Rectal smooth muscle tissue (tissue), 1 donor: ENCODE measurements around the gene USP1.

Source experiments
- H3K27ac ChIP-seq: one replicate; pipeline ENCODE4 v1.7.0; 2013; ENCODE audit warnings: low read depth, low read length, inconsistent platforms
- H3K27me3 ChIP-seq: one replicate; pipeline ENCODE4 v1.7.0; 2013; ENCODE audit warnings: low read length; ENCODE audit not compliant: control insufficient read depth, insufficient read depth
- H3K36me3 ChIP-seq: one replicate; pipeline ENCODE4 v1.7.0; 2013; ENCODE audit warnings: low read length; ENCODE audit not compliant: control insufficient read depth, insufficient read depth
- H3K4me1 ChIP-seq: one replicate; pipeline ENCODE4 v1.7.0; 2013; ENCODE audit warnings: low read length; ENCODE audit not compliant: control insufficient read depth, insufficient read depth
- H3K4me3 ChIP-seq: one replicate; pipeline ENCODE4 v1.7.0; 2013; ENCODE audit warnings: low read length
- H3K9ac ChIP-seq: one replicate; pipeline ENCODE4 v1.7.0; 2013; ENCODE audit warnings: low read length

USP1 gene

GRCh38 chr1:62457955-62458354, 21.1 kb downstream of the USP1 start:
- no peak overlapping the region for H3K4me3 ChIP-seq
- no peaks in the 10 kb centered on the region for H3K4me1 ChIP-seq
- H3K27me3 ChIP-seq = no peaks in the 10 kb centered on the region
- no peak overlapping the region for H3K9ac ChIP-seq
- peaks cover 4% of the 10 kb centered on the region for H3K36me3 ChIP-seq
- H3K27ac ChIP-seq = no peak overlapping the region

- Histone ChIP-seq H3K4me1 (no peaks in the 10 kb centered on the region), H3K4me3 (no peak overlapping the region), H3K9ac (no peak overlapping the region), H3K27me3 (no peaks in the 10 kb centered on the region), H3K36me3 (no peaks in the 10 kb centered on the region), H3K27ac (no peak overlapping the region)
Measured at GRCh38 chr1:62462370-62462769, 25.5 kb downstream of the USP1 start.

GRCh38 chr1:62467092-62467491, 30.2 kb downstream of the USP1 start:
- H3K4me3 ChIP-seq = no peak overlapping the region
- no peak overlapping the region for H3K27ac ChIP-seq
- H3K4me1 ChIP-seq = no peaks in the 10 kb centered on the region
- no peak overlapping the region for H3K9ac ChIP-seq
- no peaks in the 10 kb centered on the region for H3K27me3 ChIP-seq
- H3K36me3 ChIP-seq = peaks cover 2% of the 10 kb centered on the region

GRCh38 chr1:62476525-62477219, 39.8 kb downstream of the USP1 start:
- H3K4me1 ChIP-seq = no peaks in the 10 kb centered on the region
- no peak overlapping the region for H3K9ac ChIP-seq
- no peaks in the 10 kb centered on the region for H3K27me3 ChIP-seq
- no peak overlapping the region for H3K4me3 ChIP-seq
- H3K27ac ChIP-seq = no peak overlapping the region
- peaks cover 8% of the 10 kb centered on the region for H3K36me3 ChIP-seq

GRCh38 chr1:62481681-62482080, 44.8 kb downstream of the USP1 start:
- Histone ChIP-seq H3K9ac (no peak overlapping the region), H3K27me3 (no peaks in the 10 kb centered on the region), H3K4me3 (no peak overlapping the region), H3K27ac (no peak overlapping the region), H3K36me3 (peaks cover 3% of the 10 kb centered on the region), H3K4me1 (no peaks in the 10 kb centered on the region)

GRCh38 chr1:62484824-62485468, 48.1 kb downstream of the USP1 start:
- Histone ChIP-seq H3K27me3 (no peaks in the 10 kb centered on the region), H3K4me3 (no peak overlapping the region), H3K4me1 (no peaks in the 10 kb centered on the region), H3K27ac (no peak overlapping the region), H3K9ac (no peak overlapping the region), H3K36me3 (peaks cover 3% of the 10 kb centered on the region)

GRCh38 chr1:62487956-62488355, 51.1 kb downstream of the USP1 start:
- no peak overlapping the region for H3K27ac ChIP-seq
- H3K4me3 ChIP-seq = no peak overlapping the region
- H3K27me3 ChIP-seq = no peaks in the 10 kb centered on the region
- no peaks in the 10 kb centered on the region for H3K4me1 ChIP-seq
- H3K9ac ChIP-seq = no peak overlapping the region
- no peaks in the 10 kb centered on the region for H3K36me3 ChIP-seq

GRCh38 chr1:62492521-62492920, 55.7 kb downstream of the USP1 start:
- H3K27me3 ChIP-seq = no peaks in the 10 kb centered on the region
- no peak overlapping the region for H3K4me3 ChIP-seq
- no peaks in the 10 kb centered on the region for H3K36me3 ChIP-seq
- H3K4me1 ChIP-seq = no peaks in the 10 kb centered on the region
- H3K27ac ChIP-seq = no peak overlapping the region
- no peak overlapping the region for H3K9ac ChIP-seq

GRCh38 chr1:62493656-62494055, 56.8 kb downstream of the USP1 start:
- Histone ChIP-seq H3K36me3 (no peaks in the 10 kb centered on the region), H3K9ac (no peak overlapping the region), H3K27ac (no peak overlapping the region)

GRCh38 chr1:62494137-62494536, 57.3 kb downstream of the USP1 start:
- Histone ChIP-seq H3K9ac (no peak overlapping the region), H3K4me1 (no peaks in the 10 kb centered on the region), H3K27me3 (no peaks in the 10 kb centered on the region), H3K27ac (no peak overlapping the region), H3K4me3 (no peak overlapping the region), H3K36me3 (no peaks in the 10 kb centered on the region)

More at GRCh38 chr1:62493656-62494055, 56.8 kb downstream of the USP1 start:
- H3K4me3 ChIP-seq = no peak overlapping the region
- H3K27me3 ChIP-seq = no peaks in the 10 kb centered on the region
- H3K4me1 ChIP-seq = no peaks in the 10 kb centered on the region

GRCh38 chr1:62500210-62500609, 63.4 kb downstream of the USP1 start:
- Histone ChIP-seq H3K27me3 (no peaks in the 10 kb centered on the region), H3K36me3 (peaks cover 2% of the 10 kb centered on the region), H3K27ac (no peak overlapping the region), H3K4me3 (no peak overlapping the region), H3K4me1 (no peaks in the 10 kb centered on the region), H3K9ac (no peak overlapping the region)
